Prostate gland (tissue), 2 donors: ENCODE data around the gene MOB3A.

Experiments
- CTCF ChIP-seq, 4 experiments: fragments of 200-600 bp in 2 of 4; fragments of 450-650 bp in 2 of 4; sonication (generic) in 2 of 4; IDR thresholded peaks; 1 replicate in 3 of 4; 2 replicates in 1 of 4; pipeline ENCODE4 v1.5.1; 2016 to 2019; ENCODE audit warnings: antibody characterized with exemption in 4 of 4, mild to moderate bottlenecking in 2 of 4, moderate library complexity in 2 of 4
- POLR2A ChIP-seq: fragments of 450-650 bp; IDR thresholded peaks from one replicate; pipeline ENCODE4 v1.6.1; 2016; ENCODE audit warnings: antibody characterized with exemption, mild to moderate bottlenecking
- POLR2AphosphoS5 ChIP-seq: sonication (generic); formaldehyde crosslinking; IDR thresholded peaks from one replicate; pipeline ENCODE4 v1.6.1; 2017; ENCODE audit warnings: antibody characterized with exemption

- TF ChIP-seq POLR2A (no peak), CTCF (IDR thresholded peaks at IDR 0.05) (no peak), POLR2AphosphoS5 (no peak)
These were observed 58.4 kb downstream of the MOB3A start for GRCh38 chr19:2037651-2038255.
